ENCODE results near the gene STAMBPL1.

STAMBPL1 gene

DNA sequence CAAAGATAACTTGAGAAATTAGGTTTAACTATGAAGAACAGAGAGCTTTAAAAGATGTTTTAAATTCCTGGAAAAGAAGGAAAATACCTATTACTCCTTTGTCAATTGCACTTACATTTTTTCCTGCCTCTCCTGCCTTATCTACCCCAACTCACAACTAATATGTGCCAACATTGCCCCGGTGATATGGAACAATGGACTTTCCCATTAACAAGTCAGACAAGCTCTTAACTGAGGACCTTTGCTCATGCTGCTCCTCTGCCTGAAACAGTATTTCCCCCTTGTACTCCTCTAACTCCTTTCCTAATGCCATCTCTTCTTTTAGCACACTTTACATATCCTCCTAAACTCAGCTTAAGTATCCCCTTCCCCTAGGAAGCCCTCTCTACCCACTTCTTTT is 77.3 kb downstream of the STAMBPL1 start:
- DNase-seq, result no peak

GRCh38 chr10:88958721-88959120 is 78.7 kb downstream of the STAMBPL1 start:
- no peak for DNase-seq

GRCh38 chr10:88960802-88961201 is 80.8 kb downstream of the STAMBPL1 start:
- DNase-seq, result no peak

DNA sequence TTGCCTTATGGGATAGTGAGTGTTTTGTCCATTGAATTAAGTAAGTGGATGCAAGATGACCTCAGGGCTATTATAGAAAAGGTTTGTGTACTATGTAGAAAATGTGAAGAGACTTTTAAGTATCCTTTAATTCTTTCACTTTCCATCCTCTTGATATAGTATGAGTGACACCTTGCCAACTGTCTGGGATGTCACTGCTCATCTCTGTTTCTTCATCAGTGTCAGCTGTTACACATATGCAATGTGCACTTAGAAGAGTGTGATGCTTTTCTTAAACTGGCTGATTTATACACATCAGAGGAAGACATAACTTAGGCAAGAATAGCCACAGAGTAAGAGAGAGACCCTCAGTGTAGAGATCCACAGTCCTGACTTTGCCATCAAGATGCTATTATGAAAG is 81.2 kb downstream of the STAMBPL1 start:
- DNase-seq, result no peak

- DNase-seq, result peak; percentile 24
These were observed 82.3 kb downstream of the STAMBPL1 start for GRCh38 chr10:88962336-88962735.

GRCh38 chr10:88963318-88963717 is 83.3 kb downstream of the STAMBPL1 start:
- no peak for DNase-seq

- DNase-seq, result no peak
These were observed 84.3 kb downstream of the STAMBPL1 start for GRCh38 chr10:88964360-88964759.

- no peak for DNase-seq
These were observed 84.9 kb downstream of the STAMBPL1 start for GRCh38 chr10:88964869-88965415.

DNA sequence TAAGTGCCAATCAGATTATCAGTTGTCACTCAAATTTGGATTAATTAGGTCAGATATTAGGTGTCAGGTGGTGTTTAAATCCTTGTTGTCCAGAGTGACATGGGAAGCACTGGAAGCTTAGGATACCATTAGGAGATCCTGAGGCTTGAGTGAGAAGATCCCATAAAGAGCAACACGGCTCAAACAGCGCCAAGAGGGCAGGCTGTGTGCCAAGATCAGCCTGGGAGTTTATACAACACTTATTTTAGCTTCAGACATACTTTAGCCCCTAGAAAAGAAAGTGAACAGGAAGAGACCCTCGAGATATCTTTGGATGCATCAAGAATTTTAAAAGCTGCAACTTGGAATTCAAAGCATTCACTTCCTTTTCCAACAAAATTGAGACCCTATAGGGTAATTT is 86.8 kb downstream of the STAMBPL1 start:
- no peak for DNase-seq

DNA sequence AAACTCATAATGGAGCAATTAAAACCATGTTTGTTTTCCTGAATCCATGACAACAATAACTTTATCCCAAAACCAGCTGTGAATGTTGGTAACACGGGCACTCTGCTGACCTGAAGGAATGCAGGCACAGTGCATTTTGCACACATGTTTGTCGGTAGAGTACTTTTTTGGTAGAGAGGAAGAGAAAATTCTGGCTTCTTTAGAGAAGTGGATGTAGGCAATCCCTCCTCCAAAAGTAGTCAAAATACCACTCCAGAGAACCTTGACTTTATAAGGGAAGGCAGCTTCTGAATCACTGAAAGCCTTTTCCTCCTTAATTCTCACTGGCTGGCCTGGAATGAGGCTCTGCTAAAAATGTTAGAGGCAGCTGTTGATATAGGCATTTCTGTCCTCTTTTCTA is 88.3 kb downstream of the STAMBPL1 start:
- no peak for DNase-seq

DNA sequence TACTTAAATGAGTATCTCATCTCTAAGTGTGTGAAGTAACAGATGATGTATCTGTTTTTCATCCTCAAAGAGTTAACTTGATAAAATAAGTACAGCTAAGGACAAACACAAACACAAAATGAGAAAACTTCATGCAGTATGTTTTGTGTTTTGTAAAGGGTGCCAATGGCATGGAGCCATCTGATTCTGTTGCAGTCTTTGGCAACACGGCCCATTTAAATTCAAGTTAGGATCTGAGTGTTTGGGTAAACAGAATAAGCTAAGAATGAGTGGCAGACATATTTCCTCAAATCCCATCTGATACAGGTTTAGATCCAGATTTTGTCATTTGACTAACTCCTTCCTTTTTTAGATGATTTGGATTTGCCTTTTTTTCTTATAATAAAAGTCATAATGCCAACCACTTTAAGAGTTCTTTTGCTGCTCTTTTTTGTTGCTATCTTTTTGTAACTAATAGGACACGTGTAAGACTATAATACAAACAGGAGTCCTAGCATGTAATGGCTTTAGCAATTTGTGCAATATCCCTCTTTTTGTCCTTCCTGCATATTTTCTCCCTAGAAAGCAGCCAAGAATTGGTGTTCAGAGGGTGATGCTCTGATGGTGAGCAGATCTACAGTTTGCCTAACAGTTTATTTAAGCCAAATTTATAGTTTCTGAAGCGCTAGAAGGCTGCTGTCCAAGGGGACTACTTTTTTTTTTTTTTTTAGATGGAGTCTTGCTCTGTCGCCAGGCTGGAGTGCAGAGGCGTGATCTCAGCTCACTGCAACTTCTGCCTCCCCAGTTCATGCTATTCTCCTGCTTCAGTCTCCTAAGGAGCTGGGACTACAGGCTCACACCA is 91.4 kb downstream of the STAMBPL1 start:
- DNase-seq, result no peak

Data from MV-4-11 (cell line).